ENCODE results near the gene PLCB1.

DNA sequence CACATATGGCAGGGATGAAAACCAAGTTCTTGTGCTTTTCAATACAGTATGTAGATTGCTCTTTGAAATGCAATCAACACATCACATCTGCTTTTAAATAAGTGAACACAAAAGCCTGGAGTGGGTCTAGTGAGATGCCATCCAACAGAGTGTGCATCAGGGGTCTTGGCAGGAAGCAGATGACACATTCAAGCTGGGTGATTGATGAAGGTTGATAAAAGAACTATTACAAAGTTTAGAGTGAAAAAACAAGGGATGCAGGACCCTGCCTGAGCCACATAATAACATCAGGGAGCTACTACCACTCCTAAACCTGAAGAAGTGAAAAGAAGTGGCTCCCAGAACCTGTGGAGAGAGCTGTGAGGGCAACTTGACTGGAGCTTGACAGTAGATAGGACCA is 16.6 kb upstream of the PLCB1 start:
- TF ChIP-seq, protein P1, sequence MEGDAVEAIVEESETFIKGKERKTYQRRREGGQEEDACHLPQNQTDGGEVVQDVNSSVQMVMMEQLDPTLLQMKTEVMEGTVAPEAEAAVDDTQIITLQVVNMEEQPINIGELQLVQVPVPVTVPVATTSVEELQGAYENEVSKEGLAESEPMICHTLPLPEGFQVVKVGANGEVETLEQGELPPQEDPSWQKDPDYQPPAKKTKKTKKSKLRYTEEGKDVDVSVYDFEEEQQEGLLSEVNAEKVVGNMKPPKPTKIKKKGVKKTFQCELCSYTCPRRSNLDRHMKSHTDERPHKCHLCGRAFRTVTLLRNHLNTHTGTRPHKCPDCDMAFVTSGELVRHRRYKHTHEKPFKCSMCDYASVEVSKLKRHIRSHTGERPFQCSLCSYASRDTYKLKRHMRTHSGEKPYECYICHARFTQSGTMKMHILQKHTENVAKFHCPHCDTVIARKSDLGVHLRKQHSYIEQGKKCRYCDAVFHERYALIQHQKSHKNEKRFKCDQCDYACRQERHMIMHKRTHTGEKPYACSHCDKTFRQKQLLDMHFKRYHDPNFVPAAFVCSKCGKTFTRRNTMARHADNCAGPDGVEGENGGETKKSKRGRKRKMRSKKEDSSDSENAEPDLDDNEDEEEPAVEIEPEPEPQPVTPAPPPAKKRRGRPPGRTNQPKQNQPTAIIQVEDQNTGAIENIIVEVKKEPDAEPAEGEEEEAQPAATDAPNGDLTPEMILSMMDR (conservative IDR thresholded peaks at IDR 0.05; ENCODE audit: low read depth, low read length), result no peak
- TF ChIP-seq EZH2 (IDR thresholded peaks at IDR 0.05; ENCODE audit: low read length, unreplicated experiment) (no peak), EZH2phosphoT487 (IDR thresholded peaks at IDR 0.05; ENCODE audit: borderline replicate concordance, low read length) (no peak)

All from PC-3 (cell line).